WERI-Rb-1 (cell line): ENCODE data around the gene KCNA1.

Experiments used
- DNase-seq: peaks from one replicate; pipeline ENCODE4 v3.0.0-alpha.2; 2020
- H3K27ac ChIP-seq: fragments of 250-450 bp; sonication (Bioruptor Pico); 2 replicates; pipeline ENCODE4 v1.5.1; 2020; ENCODE audit warnings: mild to moderate bottlenecking, moderate library complexity
- H3K27me3 ChIP-seq: fragments of 250-450 bp; sonication (Bioruptor Pico); 2 replicates; pipeline ENCODE4 v1.5.1; 2021; ENCODE audit warnings: mild to moderate bottlenecking, low read depth, moderate library complexity; ENCODE audit not compliant: insufficient read depth, severe bottlenecking
- H3K36me3 ChIP-seq: fragments of 250-450 bp; sonication (Bioruptor Pico); 2 replicates; pipeline ENCODE4 v1.5.1; 2020; ENCODE audit warnings: mild to moderate bottlenecking, moderate library complexity
- H3K4me3 ChIP-seq: 2 replicates; pipeline ENCODE4 v1.5.1; 2011; ENCODE audit warnings: low read depth, mild to moderate bottlenecking, control low read depth, low read length
- H3K9me3 ChIP-seq: fragments of 250-450 bp; sonication (Bioruptor Pico); 2 replicates; pipeline ENCODE4 v1.5.1; 2021; ENCODE audit warnings: mild to moderate bottlenecking, moderate library complexity; ENCODE audit not compliant: severe bottlenecking
- TF ChIP-seq, protein P1 (sequence below): IDR thresholded peaks from 2 replicates; pipeline ENCODE4 v1.5.1; 2011; ENCODE audit warnings: low read depth, mild to moderate bottlenecking, control low read depth, inconsistent platforms, low read length

The KCNA1 gene

DNA sequence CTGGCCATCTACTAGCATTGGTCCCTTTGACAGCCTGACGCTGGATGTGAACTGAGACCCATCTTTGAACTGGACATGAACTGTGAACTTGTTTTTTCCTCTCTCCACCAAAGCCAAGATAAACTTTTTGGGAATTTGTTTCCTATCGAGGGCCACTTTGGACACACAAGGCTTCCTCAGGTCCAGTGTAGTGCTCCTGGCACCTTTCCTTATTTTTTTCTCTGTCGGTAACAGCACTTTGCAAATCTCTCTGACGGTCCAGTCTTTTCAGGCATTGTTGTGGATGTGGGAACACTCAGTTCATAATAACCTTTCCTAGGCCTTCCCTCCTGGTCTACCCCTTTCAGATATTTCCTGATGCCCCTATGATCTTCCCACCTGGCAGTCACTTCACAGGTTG lies 5.0 kb downstream of the KCNA1 start:
- no peak overlapping the region for H3K27ac ChIP-seq
- H3K36me3 ChIP-seq, result no peaks in the 10 kb centered on the region
- no peak overlapping the region for H3K4me3 ChIP-seq
- peaks cover 12% of the 10 kb centered on the region for H3K9me3 ChIP-seq
- no peak for DNase-seq
- H3K27me3 ChIP-seq, result peaks cover 53% of the 10 kb centered on the region
- TF ChIP-seq, protein P1, sequence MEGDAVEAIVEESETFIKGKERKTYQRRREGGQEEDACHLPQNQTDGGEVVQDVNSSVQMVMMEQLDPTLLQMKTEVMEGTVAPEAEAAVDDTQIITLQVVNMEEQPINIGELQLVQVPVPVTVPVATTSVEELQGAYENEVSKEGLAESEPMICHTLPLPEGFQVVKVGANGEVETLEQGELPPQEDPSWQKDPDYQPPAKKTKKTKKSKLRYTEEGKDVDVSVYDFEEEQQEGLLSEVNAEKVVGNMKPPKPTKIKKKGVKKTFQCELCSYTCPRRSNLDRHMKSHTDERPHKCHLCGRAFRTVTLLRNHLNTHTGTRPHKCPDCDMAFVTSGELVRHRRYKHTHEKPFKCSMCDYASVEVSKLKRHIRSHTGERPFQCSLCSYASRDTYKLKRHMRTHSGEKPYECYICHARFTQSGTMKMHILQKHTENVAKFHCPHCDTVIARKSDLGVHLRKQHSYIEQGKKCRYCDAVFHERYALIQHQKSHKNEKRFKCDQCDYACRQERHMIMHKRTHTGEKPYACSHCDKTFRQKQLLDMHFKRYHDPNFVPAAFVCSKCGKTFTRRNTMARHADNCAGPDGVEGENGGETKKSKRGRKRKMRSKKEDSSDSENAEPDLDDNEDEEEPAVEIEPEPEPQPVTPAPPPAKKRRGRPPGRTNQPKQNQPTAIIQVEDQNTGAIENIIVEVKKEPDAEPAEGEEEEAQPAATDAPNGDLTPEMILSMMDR, result no peak

DNA sequence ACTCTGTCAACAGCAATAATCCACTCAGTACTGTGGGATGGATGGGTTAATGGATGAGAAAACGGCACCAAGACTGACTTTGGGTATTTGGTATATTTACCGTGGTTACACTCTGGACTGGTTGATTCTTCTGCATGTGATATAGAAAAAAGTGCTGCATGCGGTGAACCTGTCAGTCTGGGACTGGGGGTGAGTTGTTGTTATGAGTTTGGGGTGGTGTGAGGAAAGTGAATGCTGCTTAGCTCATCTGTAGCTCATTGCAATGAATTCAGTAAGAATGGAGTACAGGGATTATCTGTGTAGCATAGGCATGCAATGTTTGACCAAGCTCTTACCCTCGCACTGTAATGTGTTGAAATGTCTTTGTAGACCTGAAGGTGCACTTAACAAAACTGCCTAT lies 6.0 kb downstream of the KCNA1 start:
- Histone ChIP-seq H3K36me3 (no peaks in the 10 kb centered on the region), H3K4me3 (no peak overlapping the region), H3K9me3 (peaks cover 12% of the 10 kb centered on the region), H3K27me3 (peaks cover 47% of the 10 kb centered on the region), H3K27ac (no peak overlapping the region)
- TF ChIP-seq, protein P1, result no peak
- no peak for DNase-seq

DNA sequence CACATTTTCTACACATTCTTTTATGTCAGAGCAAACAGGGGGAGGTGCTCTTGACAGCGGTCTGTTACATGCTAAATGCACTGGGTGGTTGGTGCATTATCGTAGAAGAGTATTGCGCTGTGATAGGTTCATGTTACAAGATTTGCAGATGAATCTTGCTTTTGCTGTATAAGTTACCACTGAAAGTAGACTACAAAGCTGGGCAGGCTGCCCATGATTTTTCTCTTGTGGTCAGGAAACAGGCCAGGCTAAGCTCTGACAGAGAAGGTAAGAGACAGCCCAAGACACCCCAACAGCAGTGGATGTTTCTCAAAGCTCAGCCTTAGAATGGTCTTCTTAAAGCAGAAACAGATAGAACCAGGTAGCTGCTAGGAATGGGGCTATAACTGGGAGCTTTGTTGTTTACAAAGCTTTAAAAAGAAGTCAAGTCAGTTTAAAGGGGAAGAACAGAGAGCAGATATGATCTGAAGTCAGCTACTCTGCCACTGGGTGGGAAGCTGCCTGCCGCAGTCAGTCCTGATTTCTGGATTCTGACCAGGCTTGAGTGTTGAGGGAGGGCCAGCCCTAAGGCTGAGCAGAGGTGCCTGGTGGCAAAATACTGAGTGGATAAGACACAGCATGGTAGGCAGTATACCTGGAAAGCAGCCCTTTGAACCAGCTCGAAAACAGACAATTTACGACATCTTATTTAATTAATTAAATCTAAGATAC lies 9.4 kb downstream of the KCNA1 start:
- H3K27ac ChIP-seq, result no peak overlapping the region
- DNase-seq, result no peak

DNA sequence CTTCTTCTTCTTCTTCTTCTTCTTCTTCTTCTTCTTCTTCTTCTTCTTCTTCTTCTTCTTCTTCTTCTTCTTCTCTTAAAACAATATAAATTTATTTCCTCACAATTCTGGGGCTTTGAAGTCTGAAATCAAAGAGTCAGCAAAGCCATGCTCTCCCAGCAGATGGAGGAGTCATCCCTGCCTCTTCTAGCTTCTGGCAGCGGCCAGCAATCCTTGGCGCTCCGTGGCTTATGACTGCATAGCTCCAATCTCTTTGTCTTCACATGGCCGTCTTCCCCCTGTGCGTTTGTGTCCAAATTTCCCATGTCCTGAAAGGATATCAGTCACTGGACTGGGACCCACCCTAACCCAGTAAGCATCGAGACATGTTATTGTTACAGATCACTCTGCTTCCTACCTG lies 22.9 kb downstream of the KCNA1 start:
- Histone ChIP-seq H3K27me3 (no peaks in the 10 kb centered on the region), H3K4me3 (no peak overlapping the region), H3K27ac (no peak overlapping the region), H3K9me3 (no peaks in the 10 kb centered on the region), H3K36me3 (no peaks in the 10 kb centered on the region)
- no peak for DNase-seq
- TF ChIP-seq, protein P1, result no peak

More for the DNA sequence above, 9.4 kb downstream of the KCNA1 start:
- H3K36me3 ChIP-seq, result no peaks in the 10 kb centered on the region
- TF ChIP-seq, protein P1, result no peak
- no peak overlapping the region for H3K4me3 ChIP-seq
- H3K27me3 ChIP-seq, result peaks cover 17% of the 10 kb centered on the region
- no peaks in the 10 kb centered on the region for H3K9me3 ChIP-seq

DNA sequence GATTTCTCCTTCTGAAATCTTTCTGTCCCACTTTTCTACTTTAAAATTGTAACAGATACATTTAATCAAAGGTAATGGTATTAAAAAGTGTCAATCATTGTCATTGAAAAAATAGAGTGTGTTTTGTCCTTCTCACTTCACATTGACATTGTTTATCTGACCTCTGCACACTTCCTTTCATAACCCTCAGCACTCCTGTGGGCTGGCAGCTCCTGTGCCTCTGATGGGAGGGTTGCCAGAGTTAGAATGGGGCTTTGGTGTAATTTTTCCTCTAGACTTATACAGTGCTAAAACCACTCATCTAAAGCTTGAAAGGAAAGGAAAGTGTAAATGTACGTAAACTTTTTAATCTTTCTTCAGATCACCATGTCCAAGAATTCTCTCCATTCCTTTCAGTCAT lies 23.7 kb downstream of the KCNA1 start:
- DNase-seq, result no peak
- H3K27ac ChIP-seq, result no peak overlapping the region
- H3K27me3 ChIP-seq, result no peaks in the 10 kb centered on the region
- H3K36me3 ChIP-seq, result no peaks in the 10 kb centered on the region
- H3K9me3 ChIP-seq, result no peaks in the 10 kb centered on the region
- H3K4me3 ChIP-seq, result no peak overlapping the region
- TF ChIP-seq, protein P1, result no peak

DNA sequence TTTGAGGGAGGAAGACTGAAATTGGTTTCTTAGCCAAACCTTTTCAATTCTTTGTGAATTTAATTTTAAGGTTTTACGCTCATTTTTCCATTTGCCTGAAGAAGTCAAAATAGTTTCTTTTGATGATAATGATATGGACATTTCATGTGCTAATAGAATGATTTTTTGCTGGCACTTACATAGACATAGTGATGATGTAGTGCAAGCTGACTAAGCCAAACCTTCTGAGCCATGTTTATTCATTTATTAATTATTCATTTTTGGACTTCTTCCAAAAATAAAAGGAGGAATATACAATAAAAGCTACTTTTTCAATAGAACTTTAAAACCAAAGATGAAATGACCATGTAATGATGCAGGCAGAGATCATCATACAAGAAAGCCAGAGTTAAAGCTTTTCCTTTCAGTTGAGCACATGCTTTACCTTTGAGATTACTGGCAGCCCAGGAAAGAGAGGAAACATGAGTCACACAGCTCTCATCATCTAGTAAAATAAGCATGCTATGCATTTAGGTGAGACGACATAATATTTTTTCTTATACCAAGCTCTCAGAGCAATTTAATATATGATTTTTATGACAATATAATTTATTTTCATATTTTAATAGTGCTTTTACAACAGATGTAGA lies 24.8 kb downstream of the KCNA1 start:
- H3K9me3 ChIP-seq, result no peaks in the 10 kb centered on the region
- TF ChIP-seq, protein P1, result no peak
- H3K27me3 ChIP-seq, result no peaks in the 10 kb centered on the region
- no peaks in the 10 kb centered on the region for H3K36me3 ChIP-seq
- no peak overlapping the region for H3K27ac ChIP-seq
- no peak overlapping the region for H3K4me3 ChIP-seq
- DNase-seq, result no peak
